ENCODE data around the gene TCL1A.
"Not testable (repeated sequence)": the region's sequence is repeated elsewhere in the genome, so short reads cannot be mapped to it uniquely, and the experiment has no call there.

TCL1A gene

DNA sequence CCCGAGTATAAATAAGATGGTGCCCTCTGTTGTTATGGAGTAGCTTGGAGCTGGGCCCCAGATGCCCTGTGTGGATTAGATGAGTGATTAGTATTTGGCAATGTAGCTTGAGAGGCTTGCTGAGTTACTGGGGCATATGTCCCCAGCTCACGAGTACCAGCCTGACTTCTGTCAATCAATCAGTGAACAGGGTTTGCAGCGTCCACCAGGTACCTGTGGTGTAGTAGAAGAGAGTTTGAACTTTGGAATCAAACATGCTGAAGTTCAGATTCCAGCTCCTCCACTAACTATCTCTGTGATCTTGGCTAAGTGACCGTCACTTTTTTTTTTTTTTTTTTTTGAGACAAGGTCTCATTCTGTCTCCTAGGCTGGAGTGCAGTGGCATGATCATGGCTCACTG is 39.3 kb downstream of the TCL1A start:
- no peak for DNase-seq

DNA sequence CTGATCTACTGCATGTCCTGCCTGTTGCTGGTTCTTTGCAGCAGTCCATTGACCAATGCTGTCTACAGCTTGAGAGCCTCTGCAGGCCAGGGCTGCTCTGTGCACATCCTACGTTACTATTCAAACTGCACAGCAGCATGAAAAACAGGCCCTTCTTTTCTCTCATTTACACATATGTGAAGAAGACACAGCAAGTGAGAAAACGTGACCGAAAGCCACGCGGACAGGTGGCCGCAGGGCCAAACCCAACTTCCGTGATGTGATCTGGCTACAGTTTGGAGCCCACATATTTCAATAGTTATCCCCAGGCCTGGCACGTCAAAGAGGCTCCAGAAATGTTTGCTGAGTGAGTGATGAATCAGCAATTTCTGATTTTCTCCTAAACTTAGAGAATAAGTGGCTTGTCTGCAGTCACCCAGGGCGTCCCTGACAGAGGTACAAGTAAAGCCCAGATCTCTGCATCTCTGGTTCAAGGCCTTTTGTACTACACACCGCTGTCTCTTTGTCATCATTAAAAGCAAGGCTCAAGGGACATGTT is 45.6 kb downstream of the TCL1A start:
- DNase-seq: no peak

- DNase-seq: no peak
These were observed 46.7 kb downstream of the TCL1A start for GRCh38 chr14:95667249-95667693.

DNA sequence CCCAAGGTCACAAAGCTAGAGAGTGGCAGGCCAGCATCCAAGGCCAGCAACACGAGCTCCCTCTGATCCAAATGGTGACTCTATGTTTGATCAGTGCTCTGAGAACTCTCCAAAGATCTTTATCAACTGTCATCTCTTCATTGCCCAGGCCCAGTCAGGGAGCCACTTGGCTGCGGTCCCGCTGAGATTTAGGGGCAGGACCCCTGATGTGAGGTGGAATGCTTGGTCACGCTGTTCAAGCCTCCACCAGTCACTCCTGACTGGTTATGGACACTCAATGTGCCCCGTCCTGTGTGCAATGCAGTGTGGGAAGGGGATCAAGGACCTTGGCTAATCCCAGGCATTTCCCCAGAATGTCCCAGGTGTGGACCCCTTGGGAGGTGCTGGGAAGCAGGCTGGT is 47.5 kb downstream of the TCL1A start:
- no peak for DNase-seq

DNA sequence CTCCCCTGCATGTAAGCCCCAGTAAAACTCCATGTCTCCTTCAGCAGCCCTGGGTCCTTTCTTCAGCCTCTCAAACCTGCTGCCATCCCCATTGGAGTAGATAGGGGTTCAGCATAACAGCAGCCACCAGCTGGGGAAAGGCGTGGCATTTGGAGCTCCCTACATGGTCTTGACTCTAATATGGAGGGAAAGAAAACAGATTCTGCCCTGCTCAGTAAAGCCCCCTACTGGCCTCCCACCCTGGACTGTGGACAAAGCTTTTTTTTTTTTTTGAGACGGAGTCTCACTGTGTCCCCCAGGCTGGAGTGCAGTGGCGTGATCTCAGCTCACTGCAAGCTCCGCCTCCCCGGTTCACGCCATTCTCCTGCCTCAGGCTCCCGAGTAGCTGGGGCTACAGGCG is 48.4 kb downstream of the TCL1A start:
- DNase-seq: not testable (repeated sequence)

GRCh38 chr14:95664546-95664945 is 49.4 kb downstream of the TCL1A start:
- no peak for DNase-seq

DNA sequence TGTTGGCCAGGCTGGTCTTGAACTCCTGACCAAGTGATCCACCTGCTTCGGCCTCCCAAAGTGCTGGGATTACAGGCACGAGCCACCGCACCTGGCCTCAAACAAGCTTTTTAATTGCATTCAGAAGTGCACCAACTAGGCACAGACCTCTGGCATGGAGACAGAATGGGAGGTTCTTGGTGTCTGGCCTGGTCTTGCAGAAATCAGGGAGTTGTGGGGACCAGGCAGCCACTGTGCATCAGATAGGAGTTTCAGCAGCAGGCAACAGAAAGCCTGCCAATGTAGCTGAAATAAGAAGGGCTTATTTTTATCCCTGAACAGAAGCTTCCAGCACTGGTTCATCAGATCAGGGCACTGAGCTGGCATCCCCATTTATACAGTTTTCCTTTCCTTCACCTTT is 49.9 kb downstream of the TCL1A start:
- no peak for DNase-seq

GRCh38 chr14:95663226-95663797 is 50.6 kb downstream of the TCL1A start:
- DNase-seq: no peak

- no peak for DNase-seq
These were observed 51.3 kb downstream of the TCL1A start for GRCh38 chr14:95662376-95663186.

GRCh38 chr14:95660651-95661515 is 53.0 kb downstream of the TCL1A start:
- no peak for DNase-seq

- DNase-seq: no peak
These were observed 53.9 kb downstream of the TCL1A start for GRCh38 chr14:95659990-95660385.
